HG03460 (cell line): Measurements from ENCODE around the gene POU4F3.
"Not testable (repeated sequence)": the region's sequence is repeated elsewhere in the genome, so short reads cannot be mapped to it uniquely, and the experiment has no call there.

Source experiments
- ATAC-seq: cut with Tn5 transposase; IDR thresholded peaks from one replicate; pipeline ENCODE4 v1.9.1; 2021; ENCODE audit not compliant: unreplicated experiment

Gene POU4F3, protein sequence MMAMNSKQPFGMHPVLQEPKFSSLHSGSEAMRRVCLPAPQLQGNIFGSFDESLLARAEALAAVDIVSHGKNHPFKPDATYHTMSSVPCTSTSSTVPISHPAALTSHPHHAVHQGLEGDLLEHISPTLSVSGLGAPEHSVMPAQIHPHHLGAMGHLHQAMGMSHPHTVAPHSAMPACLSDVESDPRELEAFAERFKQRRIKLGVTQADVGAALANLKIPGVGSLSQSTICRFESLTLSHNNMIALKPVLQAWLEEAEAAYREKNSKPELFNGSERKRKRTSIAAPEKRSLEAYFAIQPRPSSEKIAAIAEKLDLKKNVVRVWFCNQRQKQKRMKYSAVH

GRCh38 chr5:146338774-146339714 lies at the start of gene POU4F3:
Gene POU4F3 (plus strand): TSS chr5:146338839. CDS start chr5:146339113, 274 bp downstream.
- ATAC-seq, result no peak

DNA sequence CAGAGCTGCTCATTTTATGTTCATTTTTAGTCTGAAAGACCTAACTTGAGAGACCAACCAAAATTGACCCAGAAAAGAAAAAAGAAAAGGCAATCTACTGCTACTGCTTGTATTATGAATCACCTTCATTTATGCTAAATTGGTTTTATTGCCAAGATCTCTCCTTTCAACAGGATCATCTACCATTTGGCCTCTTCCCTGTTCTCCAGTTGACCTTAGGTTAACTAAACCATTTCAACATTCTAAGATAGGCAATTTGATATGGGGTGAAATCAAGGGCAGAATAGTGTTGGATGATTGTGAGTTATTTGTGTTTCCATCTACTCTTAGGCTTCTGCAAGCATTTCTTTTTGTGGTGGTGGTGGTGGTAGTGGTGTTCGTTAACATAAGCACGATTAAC lies 48.3 kb upstream of the POU4F3 start:
- ATAC-seq, result no peak

DNA sequence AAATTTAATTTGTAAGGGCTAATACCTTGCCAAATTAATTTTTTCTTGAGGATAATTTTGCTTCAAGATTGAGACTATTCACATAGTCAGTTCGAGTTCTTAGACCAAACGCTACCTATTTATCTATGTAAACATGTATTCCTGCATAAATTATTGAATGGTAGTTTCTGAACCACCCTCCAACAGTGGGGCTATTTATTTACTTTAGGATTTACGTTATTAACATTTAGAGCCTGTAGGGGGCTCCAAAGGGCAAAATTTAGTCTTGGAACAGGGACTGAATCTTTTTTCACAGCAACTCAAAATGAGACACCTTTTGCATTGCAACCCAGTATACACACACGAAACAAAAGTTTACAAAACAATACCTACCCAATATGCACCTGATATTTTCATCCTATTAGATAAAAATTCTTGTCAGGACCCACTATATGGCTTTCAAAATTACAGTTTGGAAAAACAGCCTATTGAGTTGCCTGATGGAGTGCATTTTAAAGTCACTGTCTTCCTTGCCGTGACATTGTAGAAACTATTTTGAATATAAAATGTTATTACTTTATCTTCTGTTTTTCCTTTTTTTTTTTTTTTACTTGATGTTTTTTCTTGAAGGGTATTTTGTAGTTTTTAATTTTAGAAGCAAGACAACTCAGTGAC lies 47.1 kb upstream of the POU4F3 start:
- no peak for ATAC-seq

DNA sequence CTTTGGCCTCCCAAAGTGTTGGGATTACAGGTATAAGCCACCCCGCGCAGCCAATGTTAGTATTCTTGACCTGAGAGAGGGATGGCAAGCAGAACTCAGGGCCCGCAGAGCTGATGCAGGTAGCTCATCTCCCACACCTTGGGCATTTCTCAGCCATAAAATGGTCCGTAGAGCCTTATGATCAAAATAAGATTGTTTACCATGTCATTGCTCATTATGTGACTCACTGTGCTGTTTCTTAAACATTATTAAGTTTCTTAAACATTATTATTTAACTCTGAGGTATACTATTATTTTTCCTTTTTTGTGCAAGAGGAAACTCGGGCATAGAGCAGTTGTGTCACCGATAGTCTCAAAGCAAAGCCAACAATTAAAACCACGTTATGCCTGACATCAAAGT lies 42.4 kb upstream of the POU4F3 start:
- ATAC-seq, result no peak

DNA sequence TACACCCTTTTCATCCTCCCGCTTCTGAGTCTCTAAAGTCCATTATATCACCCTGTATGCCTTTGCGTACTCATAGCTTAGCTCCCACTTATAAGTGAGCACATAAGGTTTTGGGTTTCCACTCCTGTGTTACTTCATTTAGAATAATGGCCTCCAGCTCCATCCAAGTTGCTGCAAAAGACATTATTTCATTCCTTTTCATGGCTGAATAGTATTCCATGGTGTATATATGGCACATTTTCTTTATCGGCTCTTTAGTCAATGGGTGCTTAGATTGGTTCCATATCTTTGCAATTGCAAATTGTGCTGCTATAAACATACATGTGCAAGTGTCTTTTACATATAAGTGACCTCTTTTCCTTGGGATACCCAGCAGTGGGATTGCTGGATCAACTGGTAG lies 39.7 kb upstream of the POU4F3 start:
- ATAC-seq, result not testable (repeated sequence)

GRCh38 chr5:146301626-146302025 lies 37.0 kb upstream of the POU4F3 start:
- ATAC-seq, result no peak

DNA sequence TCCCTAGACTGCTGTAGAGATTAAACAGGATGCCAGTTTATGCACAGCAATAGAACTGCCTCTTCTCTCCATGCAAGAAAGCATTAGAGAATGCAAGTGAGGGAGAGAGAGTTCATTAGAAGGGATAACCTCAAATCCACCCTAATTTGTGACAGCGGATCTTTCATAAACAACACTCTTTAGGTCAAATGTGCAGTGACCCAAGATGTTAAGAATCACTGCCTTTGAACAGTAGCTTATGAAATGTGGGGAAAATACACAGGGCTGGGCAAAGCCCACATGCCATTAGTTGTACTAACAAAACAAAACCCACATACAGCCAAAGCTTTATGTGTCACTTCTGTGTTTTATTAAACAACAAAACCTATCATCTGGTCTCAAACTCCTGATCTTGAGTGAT lies 36.2 kb upstream of the POU4F3 start:
- no peak for ATAC-seq

DNA sequence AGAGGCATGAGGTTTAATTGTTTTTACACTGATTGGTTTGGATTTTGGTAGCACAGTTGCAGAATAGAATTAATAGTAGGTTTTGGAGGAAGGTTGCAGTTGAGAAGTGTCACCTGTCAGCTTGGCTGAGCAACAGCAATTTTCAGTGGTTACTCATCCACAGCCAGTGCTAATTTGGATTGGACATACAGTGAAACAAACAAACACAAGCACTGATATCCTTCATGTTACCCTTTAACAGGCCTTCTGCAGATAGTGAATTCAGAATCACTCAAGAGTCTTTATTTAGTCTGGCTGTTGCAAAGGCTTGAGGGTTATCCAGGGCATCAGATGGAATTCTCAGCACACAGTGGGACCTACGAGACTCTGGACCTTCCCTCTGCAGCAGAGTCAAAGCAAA lies 31.8 kb upstream of the POU4F3 start:
- no peak for ATAC-seq

DNA sequence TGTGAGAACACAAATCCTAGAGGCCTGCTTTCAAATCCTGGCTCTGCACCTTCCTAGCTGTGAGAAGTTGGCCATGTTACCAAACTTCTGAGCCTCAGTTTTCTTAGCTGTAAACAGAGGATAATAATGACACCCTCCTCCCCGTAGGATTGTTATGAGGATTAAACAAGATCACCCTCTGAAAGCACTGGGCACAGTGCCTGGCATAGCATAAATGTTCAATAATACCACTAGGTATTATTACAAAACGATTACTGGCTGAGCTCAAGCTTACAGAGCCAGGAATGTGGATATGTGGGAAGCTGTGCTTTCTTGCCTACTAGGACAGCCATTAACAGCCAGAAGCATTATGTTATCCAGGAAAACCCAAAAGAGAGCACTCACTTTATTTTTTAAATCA lies 30.8 kb upstream of the POU4F3 start:
- ATAC-seq, result no peak

DNA sequence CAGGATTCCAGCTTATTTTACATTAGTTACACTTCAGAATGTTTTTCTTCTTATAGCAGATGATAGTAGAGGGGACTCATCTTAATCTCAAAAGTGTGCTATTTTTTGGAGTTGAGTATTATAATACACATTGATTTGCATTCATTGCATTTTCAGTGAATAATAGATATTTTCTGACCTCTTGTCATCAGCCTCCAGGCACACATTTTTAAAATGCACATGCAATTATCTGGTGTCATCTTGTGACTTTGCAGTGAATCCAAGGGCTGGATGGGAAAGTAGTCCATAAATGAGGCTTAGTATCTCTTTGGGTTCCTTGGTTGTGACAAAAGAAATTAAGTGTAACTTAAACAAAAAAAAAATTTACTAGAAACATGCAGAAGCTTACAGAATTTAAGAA lies 28.1 kb upstream of the POU4F3 start:
- ATAC-seq, result no peak

DNA sequence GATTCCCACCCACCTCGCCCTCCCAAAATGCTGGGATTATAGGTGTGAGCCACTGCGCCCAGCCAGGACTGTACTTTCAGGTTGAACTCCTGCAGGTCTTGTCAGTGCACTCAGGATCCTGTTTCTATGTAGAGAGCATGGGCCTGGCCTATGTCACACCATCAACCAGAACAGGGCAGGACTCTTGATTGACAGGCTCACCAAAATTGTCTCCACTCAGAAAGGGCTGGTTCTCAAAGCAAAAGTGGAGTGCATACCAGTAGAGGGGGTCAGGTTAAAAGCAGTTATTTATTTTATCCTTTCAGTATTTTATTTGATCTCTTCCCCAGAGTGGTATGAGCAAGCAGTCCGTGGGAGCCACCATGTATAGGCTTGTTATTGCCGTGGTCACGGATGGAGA lies 27.4 kb upstream of the POU4F3 start:
- no peak for ATAC-seq

DNA sequence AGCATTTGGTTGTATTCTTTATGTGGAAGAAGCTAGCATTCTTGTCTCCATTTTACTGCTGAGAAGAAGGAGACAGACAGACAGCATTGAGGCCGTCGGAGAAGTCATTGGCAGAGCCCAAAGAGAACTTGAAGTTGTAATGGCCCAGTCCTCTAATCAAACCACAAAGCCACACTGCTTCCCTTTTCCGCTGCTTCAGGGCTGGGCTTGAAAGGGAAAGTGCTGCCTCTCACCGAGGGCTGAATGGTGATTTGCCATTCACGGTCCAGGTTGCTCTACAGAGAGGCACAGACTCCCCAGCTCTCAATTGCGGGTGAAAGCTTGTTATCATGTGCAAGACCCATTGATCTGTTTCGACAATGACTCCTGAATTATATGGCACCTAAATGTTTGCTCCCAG lies 25.6 kb upstream of the POU4F3 start:
- ATAC-seq, result no peak

DNA sequence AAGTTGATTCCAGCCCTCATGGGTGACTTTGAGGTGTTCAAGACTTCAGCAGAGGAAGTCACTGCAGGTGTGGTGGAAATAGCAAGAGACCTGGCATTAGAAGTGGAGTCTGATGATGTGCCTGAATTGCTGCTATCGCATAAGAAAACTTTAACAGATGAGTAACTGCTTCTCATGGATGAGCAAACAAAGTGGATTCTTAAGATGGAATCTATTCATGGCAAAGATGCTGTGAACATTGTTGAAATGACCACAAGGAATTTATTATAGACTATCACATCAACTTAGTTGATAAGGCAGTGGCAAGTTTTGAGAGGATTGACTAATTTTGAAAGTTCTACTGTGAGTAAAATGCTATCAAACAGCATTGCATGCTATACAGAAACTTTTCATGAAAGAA lies 17.1 kb upstream of the POU4F3 start:
- ATAC-seq, result no peak

- no peak for ATAC-seq
Measured at GRCh38 chr5:146327257-146327870, 11.3 kb upstream of the POU4F3 start.

DNA sequence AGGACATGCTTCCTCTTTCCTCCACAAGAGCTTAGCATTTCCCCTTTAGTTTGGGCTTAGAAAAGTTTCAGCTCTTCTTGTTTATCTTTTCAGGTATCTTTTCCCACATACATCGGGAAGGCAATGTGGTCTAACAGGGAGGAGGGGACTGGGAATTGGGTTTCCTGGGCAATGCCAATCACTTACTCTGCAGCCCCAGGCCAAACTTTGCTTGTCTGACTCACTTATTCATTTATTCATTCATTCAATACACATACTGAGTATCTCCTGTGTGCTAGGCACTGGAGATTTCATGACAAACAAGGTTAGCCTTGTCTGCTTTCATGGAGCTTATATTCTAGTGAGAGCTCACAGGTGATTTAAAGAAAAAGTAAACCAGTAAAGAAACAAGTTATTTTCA lies 10.7 kb upstream of the POU4F3 start:
- ATAC-seq, result no peak

DNA sequence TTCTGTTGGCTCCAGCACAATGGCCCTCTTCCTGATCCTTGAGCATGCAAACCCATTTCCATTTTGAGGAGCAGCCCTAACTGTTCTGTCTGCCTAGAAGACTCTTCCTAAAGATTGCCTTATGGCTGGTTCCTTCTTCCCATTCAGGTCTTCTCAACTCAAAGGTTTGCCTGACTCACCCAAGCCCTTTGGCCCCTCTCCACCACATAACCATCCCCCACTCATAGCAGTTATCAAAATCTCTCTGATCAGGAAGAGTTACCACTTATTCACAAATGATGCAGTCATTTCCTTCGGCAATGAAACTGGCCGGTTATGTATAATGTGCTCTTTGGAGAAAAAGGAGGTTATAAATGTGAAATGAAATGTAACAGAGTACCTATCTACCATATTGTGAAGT lies 8.9 kb upstream of the POU4F3 start:
- no peak for ATAC-seq

DNA sequence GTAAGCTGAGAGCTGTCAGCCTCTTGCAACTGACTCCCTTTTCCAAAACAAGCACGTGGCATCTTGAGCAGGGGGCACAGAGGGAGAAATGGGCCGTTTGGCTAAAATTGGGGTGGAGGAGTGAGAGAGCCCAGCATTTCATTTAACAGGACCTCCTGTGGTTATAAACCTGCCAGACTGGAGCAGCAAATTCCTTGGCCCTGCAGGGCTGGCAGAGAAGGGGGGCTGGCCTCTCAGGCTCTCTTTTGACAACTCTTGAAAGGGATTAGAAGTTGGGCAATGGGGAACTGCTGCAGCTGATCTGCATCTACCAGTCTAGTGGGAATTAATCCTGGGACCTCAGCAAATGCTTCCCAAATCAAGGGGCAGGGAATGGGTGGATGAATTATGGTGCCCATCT lies 7.2 kb upstream of the POU4F3 start:
- no peak for ATAC-seq

DNA sequence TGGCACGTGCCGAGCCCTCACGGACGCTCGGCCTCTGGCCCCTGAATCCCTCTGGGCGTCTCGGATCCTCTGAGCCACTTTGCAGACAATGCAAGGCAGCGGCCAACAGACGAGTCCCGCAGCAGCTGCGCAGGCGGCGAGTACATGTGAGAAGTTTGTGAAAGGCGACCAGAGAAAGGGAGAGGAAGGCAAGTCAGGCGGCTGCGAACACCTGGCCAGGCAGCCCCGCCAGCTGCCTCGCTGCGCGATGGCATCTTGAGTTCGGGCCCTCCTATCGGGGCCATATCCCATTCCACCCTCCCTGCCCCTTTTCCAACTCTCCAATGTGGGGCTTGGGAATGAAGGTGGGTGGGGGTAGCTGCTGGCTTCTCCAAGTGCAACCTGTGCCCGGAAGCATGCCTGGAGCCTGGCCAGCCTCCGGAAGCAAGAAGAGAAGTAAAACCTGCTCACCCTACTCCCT lies 4.5 kb upstream of the POU4F3 start:
- no peak for ATAC-seq

GRCh38 chr5:146336197-146336596 lies 2.4 kb upstream of the POU4F3 start:
- ATAC-seq, result no peak

GRCh38 chr5:146337264-146337904 lies 1.3 kb upstream of the POU4F3 start:
- ATAC-seq, result no peak

DNA sequence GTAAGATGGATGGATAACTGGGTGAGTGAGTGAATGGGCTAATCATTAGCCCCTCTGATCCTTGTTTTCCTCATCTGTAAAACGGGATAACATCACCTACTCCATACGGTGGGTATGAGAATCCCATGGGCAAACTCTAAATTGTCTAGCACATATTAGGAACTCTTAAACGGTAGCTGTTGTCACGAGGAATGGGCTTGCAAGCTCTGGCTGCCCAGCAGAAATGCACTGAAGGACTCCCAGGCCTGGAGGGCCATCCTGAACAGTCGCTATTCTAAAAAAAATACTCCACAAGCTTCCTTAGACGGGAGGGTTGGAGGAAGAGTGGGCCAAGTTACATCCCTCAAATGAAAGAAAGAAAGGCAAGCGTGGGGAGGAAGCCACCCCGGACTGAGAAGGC lies 711 bp upstream of the POU4F3 start:
- no peak for ATAC-seq
